GM10248 (cell line): ENCODE data around the gene DHRS13.

Experiments used
- CTCF ChIA-PET: fragments of 300-600 bp; sonication (Branson Sonifier 250); formaldehyde crosslinking; extraction: SDS; loops from one replicate; lab custom pipeline; 2021; ENCODE audit warnings: antibody characterized with exemption; lab: Yijun Ruan, JAX
- POLR2A ChIA-PET: fragments of 350-650 bp; sonication (Branson Sonifier 250); formaldehyde crosslinking; extraction: SDS; loops from one replicate; lab custom pipeline; 2020; ENCODE audit warnings: antibody characterized with exemption; lab: Yijun Ruan, JAX
- DNase-seq: peaks from one replicate; pipeline ENCODE4 v3.0.0; 2012; ENCODE audit errors: extremely low spot score
- CTCF ChIP-seq: IDR thresholded peaks from 2 replicates; pipeline ENCODE4 v1.5.1; 2012; ENCODE audit warnings: mild to moderate bottlenecking, low read depth; ENCODE audit errors: extremely low read depth, missing control alignments, control extremely low read depth

The DHRS13 gene

GRCh38 chr17:28860363-28860808, 42.5 kb downstream of the DHRS13 start:
- TF ChIP-seq CTCF = no peak
- ChIA-PET CTCF (interaction anchor here (0.9 to 2.7 kb wide), 4 partner anchors 11 to 110 kb away, joined by 4 to 14 read pairs (median 11); no protein-coding TSS in a partner anchor), POLR2A (no interaction called here)
- no peak for DNase-seq

- no peak for TF ChIP-seq CTCF
- POLR2A ChIA-PET = interaction anchor here (1.4 kb wide), 1 partner anchor 12 kb away, joined by 3 read pairs; no protein-coding TSS in a partner anchor
- DNase-seq = no peak
- CTCF ChIA-PET = interaction anchor here (0.9 to 2.7 kb wide), 6 partner anchors 10 to 132 kb away, joined by 3 to 11 read pairs (median 4); no protein-coding TSS in a partner anchor
Observed at GRCh38 chr17:28858801-28859355, 44.0 kb downstream of the DHRS13 start.

- ChIA-PET POLR2A (interaction anchor here (0.5 to 1.4 kb wide), 2 partner anchors 13 to 131 kb away, joined by 3 read pairs; no protein-coding TSS in a partner anchor), CTCF (interaction anchor here (0.8 to 2.7 kb wide), 6 partner anchors 10 to 131 kb away, joined by 3 to 11 read pairs (median 4); no protein-coding TSS in a partner anchor)
- no peak for DNase-seq
- TF ChIP-seq CTCF = no peak
Observed at GRCh38 chr17:28857905-28858800, 44.7 kb downstream of the DHRS13 start.

GRCh38 chr17:28856028-28856574, 46.8 kb downstream of the DHRS13 start:
- no peak for TF ChIP-seq CTCF
- no peak for DNase-seq
- ChIA-PET CTCF (interaction anchor here (0.9 to 2.3 kb wide), 7 partner anchors 11 to 129 kb away, joined by 3 to 8 read pairs (median 3); partner anchors contain the start of genes FAM222B and TLCD1), POLR2A (no interaction called here)

- DNase-seq = no peak
- TF ChIP-seq CTCF = no peak
- CTCF ChIA-PET = interaction anchor here (0.9 to 2.3 kb wide), 6 partner anchors 16 to 128 kb away, joined by 3 to 8 read pairs (median 4); partner anchors contain the start of gene TLCD1
- POLR2A ChIA-PET = no interaction called here
Observed at GRCh38 chr17:28855336-28855679, 47.6 kb downstream of the DHRS13 start.
